Vagina (tissue), 2 donors: ENCODE results near the gene ETV5. TPM values are rescaled to one million over a fixed set of nuclear protein-coding genes. Genes with fewer than 3 reads are reported as not detected.
A peak's percentile ranks its signal among the peaks of the same experiment; 100 is the strongest.

Source experiments
- DNase-seq, 2 donors: peaks; one replicate each; pipeline ENCODE4 v3.0.0-alpha.2; 2017; ENCODE audit errors: extremely low spot score in 2 of 2
- H3K27ac ChIP-seq: fragments of 200-600 bp; sonication (generic); one replicate; pipeline ENCODE4 v1.5.1; 2019
- H3K27me3 ChIP-seq: fragments of 200-600 bp; sonication (generic); one replicate; pipeline ENCODE4 v1.5.1; 2019
- H3K36me3 ChIP-seq, 2 donors: fragments of 200-600 bp; sonication (generic); one replicate each; pipeline ENCODE4 v1.5.1; 2017 to 2019
- H3K4me1 ChIP-seq: fragments of 200-600 bp; sonication (generic); one replicate; pipeline ENCODE4 v1.5.1; 2019
- H3K4me3 ChIP-seq, 2 donors: fragments of 200-600 bp; sonication (generic); 1 replicate in 1 of 2; 2 replicates in 1 of 2; pipeline ENCODE4 v1.5.1; 2016 to 2019
- H3K9me3 ChIP-seq: fragments of 200-600 bp; sonication (generic); one replicate; pipeline ENCODE4 v1.5.1; 2019
- CTCF ChIP-seq, 3 experiments: fragments of 450-650 bp in 2 of 3; fragments of 200-600 bp in 1 of 3; sonication (generic) in 1 of 3; IDR thresholded peaks; one replicate each; pipeline ENCODE4 v1.5.1; 2017 to 2019; ENCODE audit warnings: antibody characterized with exemption in 3 of 3, mild to moderate bottlenecking in 2 of 3, moderate library complexity in 2 of 3
- POLR2A ChIP-seq, 2 donors: fragments of 450-650 bp; IDR thresholded peaks; one replicate each; pipeline ENCODE4 v1.6.1; 2017; ENCODE audit warnings: antibody characterized with exemption in 2 of 2, mild to moderate bottlenecking in 2 of 2, moderate library complexity in 2 of 2
- POLR2AphosphoS5 ChIP-seq, 2 donors: sonication (generic); formaldehyde crosslinking; IDR thresholded peaks; one replicate each; pipeline ENCODE4 v1.9.0; 2017; ENCODE audit warnings: antibody characterized with exemption in 2 of 2, mild to moderate bottlenecking in 2 of 2, low read depth in 1 of 2; ENCODE audit not compliant: insufficient read depth in 1 of 2
- intact Hi-C: fragments of 100-400 bp; cut with DNase I; formaldehyde crosslinking; loops from one replicate; pipeline ENCODE4 v1.15.1; 2023
- total RNA-seq: library from RNA; depleted of rRNA; stranded (reverse); fragments of >200 nt; gene quantifications from one replicate; pipeline ENCODE4 v1.2.3, GENCODE V29; 2016

Gene ETV5
- total RNA-seq = 18.4 TPM

- Histone ChIP-seq H3K27me3 (no peaks in the 10 kb centered on the region), H3K36me3 (no peaks in the 10 kb centered on the region), H3K4me1 (peaks cover 29% of the 10 kb centered on the region), H3K27ac (peak within 1 kb of the TSS; percentile 74), H3K9me3 (no peaks in the 10 kb centered on the region), H3K4me3 (peak within 1 kb of the TSS; percentile 63 to 65)
- intact Hi-C loops = loop anchor here (10.0 kb wide), 1 partner anchor 456 kb away; the partner anchor contains the start of gene TBCCD1
- TF ChIP-seq CTCF (IDR thresholded peaks at IDR 0.05) = no peak
- peak; percentile 70 to 79 for TF ChIP-seq POLR2A (IDR thresholded peaks at IDR 0.05)
- peak; percentile 80 to 81 for TF ChIP-seq POLR2AphosphoS5 (IDR thresholded peaks at IDR 0.05; ENCODE audit: insufficient read depth in 1 of 2, low read depth in 1 of 2)
- DNase-seq = peak; percentile 99 to 100
Measured at GRCh38 chr3:186108941-186109865, at the start of gene ETV5. TSS of gene ETV5 (minus strand) at chr3:186109089. CDS start at chr3:186105868, 3,221 bp downstream.

DNA sequence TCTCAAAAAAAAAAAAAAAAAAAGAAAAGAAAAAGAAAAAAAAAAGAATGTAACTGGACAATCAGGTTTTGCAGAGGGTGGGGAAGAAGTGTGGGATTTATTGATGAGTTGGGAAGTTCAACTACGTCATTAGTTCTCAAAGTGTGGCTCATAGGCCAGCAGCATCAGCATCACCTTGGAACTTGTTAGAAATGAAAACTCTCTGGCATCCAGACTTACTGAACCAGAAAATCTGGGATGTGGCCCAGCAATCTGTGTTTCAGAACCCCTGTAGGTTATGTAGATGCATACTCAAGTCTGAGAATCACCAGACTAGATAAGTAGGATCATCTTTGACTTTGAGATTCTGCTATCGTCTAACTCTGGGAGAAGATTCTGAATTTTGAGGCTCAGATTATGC is 45.8 kb upstream of the ETV5 start:
- no peak for TF ChIP-seq POLR2AphosphoS5 (IDR thresholded peaks at IDR 0.05; ENCODE audit: insufficient read depth in 1 of 2, low read depth in 1 of 2)
- no peak for TF ChIP-seq POLR2A (IDR thresholded peaks at IDR 0.05)
- no peak for TF ChIP-seq CTCF (IDR thresholded peaks at IDR 0.05)

DNA sequence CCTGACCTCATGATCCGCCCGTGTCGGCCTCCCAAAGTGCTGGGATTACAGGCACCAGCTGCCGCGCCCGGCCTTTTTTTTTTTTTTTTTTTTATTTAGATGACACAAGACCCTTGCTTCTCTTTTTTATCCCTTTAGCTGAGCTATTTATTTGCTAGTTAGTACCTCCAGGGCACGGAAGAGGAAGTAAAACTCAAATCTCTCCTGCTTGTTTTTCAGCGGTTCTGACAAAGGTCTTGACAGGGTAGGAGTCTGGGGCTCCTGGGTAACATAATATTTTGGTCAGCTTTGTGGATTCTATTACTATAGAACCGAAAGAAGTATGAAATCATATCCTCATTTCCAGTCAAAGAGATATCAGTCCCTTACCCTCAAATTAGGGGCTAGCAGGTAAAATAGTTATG is 44.0 kb upstream of the ETV5 start:
- DNase-seq = no peak
- H3K27ac ChIP-seq = no peak overlapping the region
- TF ChIP-seq POLR2AphosphoS5 (IDR thresholded peaks at IDR 0.05; ENCODE audit: insufficient read depth in 1 of 2, low read depth in 1 of 2) (no peak), POLR2A (IDR thresholded peaks at IDR 0.05) (no peak), CTCF (IDR thresholded peaks at IDR 0.05) (no peak)
- H3K4me1 ChIP-seq = no peaks in the 10 kb centered on the region
- H3K4me3 ChIP-seq = no peak overlapping the region
- H3K36me3 ChIP-seq = no peaks in the 10 kb centered on the region
- no peaks in the 10 kb centered on the region for H3K9me3 ChIP-seq
- H3K27me3 ChIP-seq = no peaks in the 10 kb centered on the region
- intact Hi-C loops = no loop called here

More for the DNA sequence above, 45.8 kb upstream of the ETV5 start:
- DNase-seq = no peak
- Histone ChIP-seq H3K9me3 (no peaks in the 10 kb centered on the region), H3K4me1 (no peaks in the 10 kb centered on the region), H3K36me3 (no peaks in the 10 kb centered on the region), H3K4me3 (no peak overlapping the region), H3K27ac (no peak overlapping the region), H3K27me3 (no peaks in the 10 kb centered on the region)
- intact Hi-C loops = no loop called here

DNA sequence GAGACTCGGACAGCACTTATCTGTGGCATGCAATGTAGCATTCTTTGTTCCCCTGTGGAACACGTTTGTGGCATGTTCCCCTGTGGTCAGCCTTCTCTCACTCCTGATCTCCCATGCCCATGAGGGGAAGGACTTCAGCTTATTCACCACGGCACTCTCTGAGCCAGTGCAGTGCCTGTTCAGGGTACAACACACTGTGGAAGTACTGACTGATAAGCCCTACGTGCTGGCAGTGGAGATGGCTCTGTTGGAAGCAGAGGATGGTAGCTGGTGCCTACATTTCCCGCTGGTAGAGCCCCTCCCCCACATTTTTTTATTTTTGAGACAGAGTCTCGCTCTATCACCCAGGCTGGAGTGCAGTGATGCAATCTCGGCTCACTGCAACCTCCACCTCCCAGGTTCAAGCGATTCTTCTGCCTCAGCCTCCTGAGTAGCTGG is 43.5 kb upstream of the ETV5 start:
- H3K27me3 ChIP-seq = no peaks in the 10 kb centered on the region
- no peak overlapping the region for H3K4me3 ChIP-seq
- DNase-seq = no peak
- H3K27ac ChIP-seq = no peak overlapping the region
- H3K9me3 ChIP-seq = no peaks in the 10 kb centered on the region
- intact Hi-C loops = no loop called here
- TF ChIP-seq POLR2AphosphoS5 (IDR thresholded peaks at IDR 0.05; ENCODE audit: insufficient read depth in 1 of 2, low read depth in 1 of 2) = no peak
- no peak for TF ChIP-seq CTCF (IDR thresholded peaks at IDR 0.05)
- TF ChIP-seq POLR2A (IDR thresholded peaks at IDR 0.05) = no peak
- no peaks in the 10 kb centered on the region for H3K36me3 ChIP-seq
- H3K4me1 ChIP-seq = no peaks in the 10 kb centered on the region
